HepG2 (cell line): ENCODE measurements around the gene SRSF4. TPM values are rescaled to one million over a fixed set of nuclear protein-coding genes. Genes with fewer than 3 reads are reported as not detected.

Experiments
- ATAC-seq: fragments of 200-7000 bp; cut with Tn5 transposase; 3 replicates; pipeline ENCODE4 v1.9.1; 2020; ENCODE audit warnings: mild to moderate bottlenecking, moderate library complexity
- BruUV-seq: library from RNA; stranded (reverse); fragments of 400-500 nt; replicated peaks from 2 replicates; lab custom pipeline; 2021; lab: Mats Ljungman, UMichigan
- CTCF ChIA-PET: fragments of 300-600 bp; formaldehyde crosslinking; extraction: SDS; loops from one replicate; lab custom pipeline; 2021; ENCODE audit warnings: low total read pairs, inconsistent platforms, low intra/inter-chr PET ratio; lab: Yijun Ruan, JAX
- POLR2A ChIA-PET: fragments of 350-600 bp; sonication (Branson Sonifier 250); formaldehyde crosslinking; loops from one replicate; lab custom pipeline; 2020; ENCODE audit warnings: antibody characterized with exemption, inconsistent platforms; lab: Yijun Ruan, JAX
- DNase-seq: peaks from one replicate; pipeline ENCODE4 v3.0.0-alpha.2; 2015; ENCODE audit warnings: low spot score
- FAIRE-seq: peaks from 3 replicates; lab custom pipeline; 2011; peaks lifted over from hg19 to GRCh38; lab: Jason Lieb, UNC
- H2AFZ ChIP-seq: one replicate; pipeline ENCODE4 v1.6.1; 2011; ENCODE audit warnings: low read length, inconsistent platforms
- H3K27ac ChIP-seq: fragments of 300-600 bp; 3 replicates; pipeline ENCODE4 v1.8.0; 2011; ENCODE audit warnings: mixed run types, mild to moderate bottlenecking, mixed read lengths, low read length, inconsistent platforms; ENCODE audit not compliant: insufficient read depth; ENCODE audit errors: extremely low read length
- H3K27me3 ChIP-seq, 2 experiments: fragments of 200-600 bp in 1 of 2; 2 replicates in 1 of 2; 3 replicates in 1 of 2; pipeline versions ENCODE4 v1.6.0 to v1.8.0; 2011; ENCODE audit warnings: low read length in 2 of 2, mild to moderate bottlenecking in 2 of 2, moderate library complexity in 2 of 2, inconsistent platforms in 1 of 2; ENCODE audit not compliant: insufficient read depth in 2 of 2, control insufficient read depth in 1 of 2
- H3K36me3 ChIP-seq, 2 experiments: fragments of 200-600 bp in 1 of 2; replicated peaks in 1 of 2; 2 replicates in 1 of 2; 3 replicates in 1 of 2; pipeline versions ENCODE4 v1.5.1 to v1.8.0; 2011; ENCODE audit warnings: low read length in 2 of 2, inconsistent platforms in 1 of 2; ENCODE audit not compliant: insufficient read depth in 2 of 2, control insufficient read depth in 1 of 2
- H3K4me1 ChIP-seq: 2 replicates; pipeline ENCODE4 v1.5.1; 2012; ENCODE audit warnings: low read length, inconsistent platforms; ENCODE audit not compliant: insufficient read depth
- H3K4me2 ChIP-seq: 2 replicates; pipeline ENCODE4 v1.6.0; 2011; ENCODE audit warnings: low read depth, low read length, inconsistent platforms
- H3K4me3 ChIP-seq, 3 experiments: fragments of 200-600 bp in 1 of 3; sonication (generic), shearing (Covaris generic) in 1 of 3; replicated peaks in 1 of 3; 2 replicates each; pipeline ENCODE4 v1.5.1; 2011 to 2016; ENCODE audit warnings: low read length in 3 of 3, inconsistent platforms in 2 of 3, low read depth in 2 of 3, mild to moderate bottlenecking in 2 of 3, control low read depth in 1 of 3, mixed read lengths in 1 of 3; ENCODE audit not compliant: insufficient read depth in 1 of 3
- H3K79me2 ChIP-seq: one replicate; pipeline ENCODE4 v1.6.1; 2011; ENCODE audit warnings: low read length, inconsistent platforms; ENCODE audit not compliant: insufficient read depth
- H3K9ac ChIP-seq: 2 replicates; pipeline ENCODE4 v1.6.0; 2011; ENCODE audit warnings: mild to moderate bottlenecking, low read depth, low read length, inconsistent platforms; ENCODE audit not compliant: insufficient read depth
- H3K9me3 ChIP-seq: 2 replicates; pipeline ENCODE4 v1.5.1; 2012; ENCODE audit warnings: mild to moderate bottlenecking, low read length
- H4K20me1 ChIP-seq: 2 replicates; pipeline ENCODE4 v1.6.0; 2011; ENCODE audit warnings: inconsistent platforms, mild to moderate bottlenecking, low read length, moderate library complexity; ENCODE audit not compliant: insufficient read depth
- ADNP ChIP-seq: sonication (generic); formaldehyde crosslinking; IDR thresholded peaks from 2 replicates; pipeline ENCODE4 v1.4.0; 2020; ENCODE audit warnings: missing genetic modification reagents
- BCL6 ChIP-seq: IDR thresholded peaks from 2 replicates; pipeline ENCODE4 v1.6.1; 2016; ENCODE audit warnings: missing genetic modification reagents, missing compliant biosample characterization
- DNMT1 ChIP-seq: sonication (generic); formaldehyde crosslinking; IDR thresholded peaks from 2 replicates; pipeline ENCODE4 v1.5.1; 2020; ENCODE audit warnings: mild to moderate bottlenecking, missing genetic modification reagents
- HNF1B ChIP-seq: sonication (generic); formaldehyde crosslinking; IDR thresholded peaks from 2 replicates; pipeline ENCODE4 v1.5.1; 2020; ENCODE audit warnings: mild to moderate bottlenecking, moderate library complexity, missing genetic modification reagents
- HNRNPH1 ChIP-seq: fragments of 200-400 bp; formaldehyde crosslinking; optimal IDR thresholded peaks from 2 replicates; pipeline ENCODE3; 2017; ENCODE audit warnings: mild to moderate bottlenecking, low read depth, low read length
- MED1 ChIP-seq: sonication (generic); formaldehyde crosslinking; IDR thresholded peaks from 2 replicates; pipeline ENCODE4 v1.4.0; 2020; ENCODE audit warnings: missing genetic modification reagents
- NCOR1 ChIP-seq: fragments of 200-600 bp; sonication (generic); IDR thresholded peaks from 2 replicates; pipeline ENCODE4 v1.7.0; 2017; ENCODE audit warnings: antibody characterized with exemption, low read length, borderline replicate concordance
- NFKB2 ChIP-seq: sonication (generic); formaldehyde crosslinking; IDR thresholded peaks from 2 replicates; pipeline ENCODE4 v1.4.0; 2020; ENCODE audit warnings: missing genetic modification reagents, borderline replicate concordance
- NONO ChIP-seq, 2 experiments: fragments of 450-650 bp in 1 of 2; sonication (generic) in 1 of 2; formaldehyde crosslinking in 1 of 2; IDR thresholded peaks in 1 of 2; conservative IDR thresholded peaks in 1 of 2; 2 replicates each; pipeline versions ENCODE4 v1.6.1 to v1.8.0; 2017 to 2022; ENCODE audit warnings: mild to moderate bottlenecking in 1 of 2, missing genetic modification reagents in 1 of 2, moderate library complexity in 1 of 2
- NR2F6 ChIP-seq, 2 experiments: IDR thresholded peaks; 2 replicates each; pipeline ENCODE4 v1.6.1; 2016; ENCODE audit warnings: antibody characterized with exemption in 1 of 2, mild to moderate bottlenecking in 1 of 2
- NRL ChIP-seq: sonication (generic); formaldehyde crosslinking; IDR thresholded peaks from 2 replicates; pipeline ENCODE4 v1.5.0; 2020; ENCODE audit warnings: missing genetic modification reagents, mild to moderate bottlenecking, moderate library complexity, borderline replicate concordance
- RBM39 ChIP-seq: fragments of 200-400 bp; formaldehyde crosslinking; IDR thresholded peaks from one replicate; pipeline ENCODE4 v1.6.1; 2018; ENCODE audit warnings: antibody characterized with exemption, mild to moderate bottlenecking, low read depth, low read length; ENCODE audit not compliant: poor library complexity, severe bottlenecking
- SIX1 ChIP-seq: sonication (generic); formaldehyde crosslinking; IDR thresholded peaks from 2 replicates; pipeline ENCODE4 v1.4.0; 2020; ENCODE audit warnings: missing genetic modification reagents, borderline replicate concordance
- SMAD3 ChIP-seq: sonication (generic); formaldehyde crosslinking; IDR thresholded peaks from 2 replicates; pipeline ENCODE4 v1.4.0; 2020; ENCODE audit warnings: missing genetic modification reagents
- STAT5B ChIP-seq: sonication (generic); formaldehyde crosslinking; IDR thresholded peaks from 2 replicates; pipeline ENCODE4 v1.4.0; 2020; ENCODE audit warnings: missing genetic modification reagents
- ZFP37 ChIP-seq: sonication (generic); formaldehyde crosslinking; IDR thresholded peaks from 2 replicates; pipeline ENCODE4 v1.4.0; 2020; ENCODE audit warnings: missing genetic modification reagents, borderline replicate concordance
- ZFX ChIP-seq: sonication (generic); formaldehyde crosslinking; IDR thresholded peaks from 2 replicates; pipeline ENCODE4 v1.4.0; 2020; ENCODE audit warnings: mild to moderate bottlenecking, low read depth, missing genetic modification reagents, moderate library complexity
- ZNF256 ChIP-seq: sonication (generic); formaldehyde crosslinking; conservative IDR thresholded peaks from 2 replicates; pipeline ENCODE4 v1.4.0; 2020; ENCODE audit warnings: missing genetic modification reagents
- ZNF350 ChIP-seq: sonication (generic); formaldehyde crosslinking; IDR thresholded peaks from 2 replicates; pipeline ENCODE4 v1.4.0; 2020; ENCODE audit warnings: mild to moderate bottlenecking, low read depth, missing genetic modification reagents, borderline replicate concordance
- ZNF430 ChIP-seq: sonication (generic); formaldehyde crosslinking; IDR thresholded peaks from 2 replicates; pipeline ENCODE4 v1.9.0; 2021; ENCODE audit warnings: mild to moderate bottlenecking, missing genetic modification reagents
- WGBS: methylation state at CpG from one replicate; pipeline ENCODE4 v1.1.6; 2017; ENCODE audit warnings: low lambda C conversion rate; 5-methylcytosine and 5-hydroxymethylcytosine counted together
- in situ Hi-C: cut with HindIII; loops from 2 replicates; pipeline ENCODE4 v1.10.0; 2017; ENCODE audit warnings: low pct_unique_long_range_greater_than_20kb; ENCODE audit not compliant: extremely low pct_ligation_motif_present
- intact Hi-C: fragments of 100-400 bp; cut with micrococcal nuclease; formaldehyde crosslinking; loops from one replicate; pipeline ENCODE4 v1.10.0; 2022; ENCODE audit not compliant: unreplicated experiment
- polyA plus RNA-seq, 8 experiments: library from polyadenylated mRNA; depleted of rRNA in 3 of 8; stranded (reverse) in 7 of 8; unstranded in 1 of 8; fragments of >200 nt; fragmentation: Illumina TruSeq in 4 of 8; extraction: Trizol in 4 of 8; gene quantifications; 2 replicates each; pipeline versions ENCODE4 v1.2.1 to v1.2.3, GENCODE V29; 2011 to 2016; ENCODE audit warnings: low read depth in 4 of 8, missing spikeins in 1 of 8, mixed read lengths in 1 of 8; ENCODE audit not compliant: insufficient read depth in 1 of 8
- total RNA-seq, 5 experiments: library from RNA; depleted of rRNA; stranded (reverse); fragments of >200 nt; fragmentation: Illumina TruSeq; extraction: Trizol; gene quantifications; 2 replicates each; pipeline ENCODE4 v1.2.3, GENCODE V29; 2016; ENCODE audit warnings: low read depth in 1 of 5
- TF ChIP-seq, protein P1 (sequence below): sonication (generic); formaldehyde crosslinking; IDR thresholded peaks from 2 replicates; pipeline ENCODE4 v1.8.0; 2022; ENCODE audit warnings: missing genetic modification reagents, mild to moderate bottlenecking, moderate library complexity, borderline replicate concordance

The SRSF4 gene
- total and polyA plus RNA-seq, 2 of the 13 experiments (the other 11 are each of a cell fraction or from before 2014, with no cell fraction given), result 37.7 to 50.9 TPM

DNA sequence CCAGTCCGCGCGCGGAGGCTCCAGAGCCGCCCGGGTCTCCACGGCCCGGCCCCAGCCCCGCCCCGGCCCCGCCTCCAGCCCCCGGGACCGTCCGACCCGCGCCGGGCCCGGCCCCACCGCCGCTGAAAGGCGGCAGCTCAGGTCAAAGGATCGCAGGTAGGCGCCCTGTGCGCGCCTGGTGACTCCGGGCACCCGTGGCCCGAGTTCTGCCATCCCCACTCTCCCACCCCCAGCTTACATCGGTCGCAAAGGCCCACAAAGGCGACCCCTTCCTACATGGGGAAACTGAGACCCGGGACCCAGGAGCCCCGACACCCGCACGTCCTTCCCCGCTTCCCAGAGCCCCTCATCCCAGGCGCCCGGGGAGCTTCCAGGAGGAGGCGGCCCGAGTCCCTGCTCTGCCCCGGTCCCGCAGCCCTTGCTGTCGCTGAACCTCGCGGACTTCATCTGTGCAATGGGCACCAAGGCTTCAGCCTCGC is 57.8 kb downstream of the SRSF4 start, which contains the start of gene TMEM200B:
TMEM200B (minus strand) TSS at position 17 of the 479 bp plus-strand sequence. CDS start 2,075 bp downstream, outside the sequence.
- peak within 1 kb of the TSS; percentile 75 for H3K9ac ChIP-seq
- no peaks in the 10 kb centered on the region for H3K79me2 ChIP-seq
- no peak within 1 kb of the TSS for H2AFZ ChIP-seq
- ChIA-PET POLR2A (interaction anchor here (1.0 to 2.5 kb wide), 6 partner anchors 11 to 62 kb away, joined by 3 to 24 read pairs (median 5); partner anchors contain the start of gene SRSF4), CTCF (no interaction called here)
- peaks cover 2 to 11% of the 10 kb centered on the region in 2 experiments; a peak in 2 of 5 replicates for H3K27me3 ChIP-seq
- peak within 1 kb of the TSS; percentile 96 for H3K4me2 ChIP-seq
- DNase-seq, result no peak
- TSS peak; percentile 63 for BruUV-seq
- peak; percentile 56 for ATAC-seq
- intact Hi-C loops, result loop anchor here (1.0 to 10.0 kb wide), 2 partner anchors 22 to 239 kb away; no protein-coding TSS in a partner anchor
- H3K4me1 ChIP-seq, result peaks cover 20% of the 10 kb centered on the region
- in situ Hi-C loops, result loop anchor here (10.0 kb wide), 1 partner anchor 239 kb away; no protein-coding TSS in a partner anchor
- no peaks in the 10 kb centered on the region for H4K20me1 ChIP-seq
- H3K4me3 ChIP-seq, result peak within 1 kb of the TSS; percentile 76 to 89 (median 85)
- H3K36me3 ChIP-seq, result no peaks in the 10 kb centered on the region
- H3K27ac ChIP-seq, result no peak within 1 kb of the TSS
- H3K9me3 ChIP-seq, result no peaks in the 10 kb centered on the region
- no CpG with 5 or more reads among the region's 46 CpGs for WGBS
- FAIRE-seq, result no peak
- no peak for TF ChIP-seq ZNF256
- TF ChIP-seq NCOR1, result no peak
- no peak for TF ChIP-seq NR2F6 (IDR thresholded peaks at IDR 0.05)
- no peak for TF ChIP-seq NR2F6 (CRISPR knock-in tag; IDR thresholded peaks at IDR 0.05)
- TF ChIP-seq, protein P1, sequence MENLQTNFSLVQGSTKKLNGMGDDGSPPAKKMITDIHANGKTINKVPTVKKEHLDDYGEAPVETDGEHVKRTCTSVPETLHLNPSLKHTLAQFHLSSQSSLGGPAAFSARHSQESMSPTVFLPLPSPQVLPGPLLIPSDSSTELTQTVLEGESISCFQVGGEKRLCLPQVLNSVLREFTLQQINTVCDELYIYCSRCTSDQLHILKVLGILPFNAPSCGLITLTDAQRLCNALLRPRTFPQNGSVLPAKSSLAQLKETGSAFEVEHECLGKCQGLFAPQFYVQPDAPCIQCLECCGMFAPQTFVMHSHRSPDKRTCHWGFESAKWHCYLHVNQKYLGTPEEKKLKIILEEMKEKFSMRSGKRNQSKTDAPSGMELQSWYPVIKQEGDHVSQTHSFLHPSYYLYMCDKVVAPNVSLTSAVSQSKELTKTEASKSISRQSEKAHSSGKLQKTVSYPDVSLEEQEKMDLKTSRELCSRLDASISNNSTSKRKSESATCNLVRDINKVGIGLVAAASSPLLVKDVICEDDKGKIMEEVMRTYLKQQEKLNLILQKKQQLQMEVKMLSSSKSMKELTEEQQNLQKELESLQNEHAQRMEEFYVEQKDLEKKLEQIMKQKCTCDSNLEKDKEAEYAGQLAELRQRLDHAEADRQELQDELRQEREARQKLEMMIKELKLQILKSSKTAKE (CRISPR knock-in tag), result 0 out of 2 replicates have a peak, but pooled peaks have one; percentile 9
- no peak for TF ChIP-seq STAT5B
- 0 out of 2 replicates have a peak, but pooled peaks have one; percentile 5 for TF ChIP-seq ZNF350 (CRISPR knock-in tag)
- no peak for TF ChIP-seq MED1 (CRISPR knock-in tag)
- TF ChIP-seq DNMT1 (CRISPR knock-in tag), result 0 out of 2 replicates have a peak, but pooled peaks have one; percentile 31
- TF ChIP-seq RBM39, result no peak
- peak; percentile 9; the same call in 1 of the 2 replicates for TF ChIP-seq ZFX (CRISPR knock-in tag)
- TF ChIP-seq ADNP (CRISPR knock-in tag), result peak; percentile 13; the same call in 1 of the 2 replicates
- no peak for TF ChIP-seq SMAD3
- peak; percentile 20; the same call in 1 of the 2 replicates for TF ChIP-seq ZNF430 (CRISPR knock-in tag)
- TF ChIP-seq NONO (IDR thresholded peaks at IDR 0.05), result no peak
- TF ChIP-seq NONO (CRISPR knock-in tag; conservative IDR thresholded peaks at IDR 0.05), result peak; percentile 53; the same call in 1 of the 2 replicates
- TF ChIP-seq NFKB2 (CRISPR knock-in tag), result 0 out of 2 replicates have a peak, but pooled peaks have one; percentile 20
- TF ChIP-seq SIX1 (CRISPR knock-in tag), result 0 out of 2 replicates have a peak, but pooled peaks have one; percentile 15
- TF ChIP-seq HNF1B, result 0 out of 2 replicates have a peak, but pooled peaks have one; percentile 18
- TF ChIP-seq BCL6 (CRISPR knock-in tag), result no peak
- no peak for TF ChIP-seq ZFP37 (CRISPR knock-in tag)
- TF ChIP-seq HNRNPH1, result no peak
- TF ChIP-seq NRL (CRISPR knock-in tag), result peak; percentile 45; the same call in 1 of the 2 replicates
